Fibroblast of skin of left biceps (primary cell): ENCODE data around the gene TMPRSS7.

Source experiments
- DNase-seq, 2 experiments: peaks; one replicate each; pipeline ENCODE4 v3.0.0-alpha.2; 2013; ENCODE audit warnings: low read depth in 2 of 2

The TMPRSS7 gene

GRCh38 chr3:112128843-112129727 lies 94.5 kb downstream of the TMPRSS7 start:
- DNase-seq = peak in 1 of 2 experiments; percentile 7

GRCh38 chr3:112129925-112130637 lies 95.5 kb downstream of the TMPRSS7 start:
- no peak for DNase-seq

GRCh38 chr3:112130638-112130993 lies 96.1 kb downstream of the TMPRSS7 start:
- DNase-seq = no peak
